Upper lobe of right lung (tissue), 1 donor: ENCODE data around the gene MEIOC. TPM values are rescaled to one million over a fixed set of nuclear protein-coding genes. Genes with fewer than 3 reads are reported as not detected.
"Not testable (repeated sequence)": the region's sequence is repeated elsewhere in the genome, so short reads cannot be mapped to it uniquely, and the experiment has no call there.

ENCODE experiments used
- ATAC-seq: fragments of 200-7000 bp; cut with Tn5 transposase; one replicate; pipeline ENCODE4 v1.9.1; 2020; ENCODE audit warnings: mild to moderate bottlenecking, moderate library complexity
- DNase-seq: peaks from one replicate; pipeline ENCODE4 v3.0.0-alpha.2; 2020
- H3K27ac ChIP-seq: fragments of 200-600 bp; one replicate; pipeline ENCODE4 v1.8.0; 2022
- H3K27me3 ChIP-seq: fragments of 200-600 bp; one replicate; pipeline ENCODE4 v1.8.0; 2022; ENCODE audit warnings: mild to moderate bottlenecking
- H3K36me3 ChIP-seq: fragments of 200-600 bp; one replicate; pipeline ENCODE4 v1.8.0; 2022
- H3K4me1 ChIP-seq: fragments of 200-600 bp; one replicate; pipeline ENCODE4 v1.8.0; 2022
- H3K4me3 ChIP-seq: fragments of 200-600 bp; one replicate; pipeline ENCODE4 v1.8.0; 2022; ENCODE audit warnings: mild to moderate bottlenecking
- H3K9me3 ChIP-seq: fragments of 200-600 bp; one replicate; pipeline ENCODE4 v1.8.0; 2022
- intact Hi-C: fragments of 100-400 bp; cut with DNase I; formaldehyde crosslinking; loops from one replicate; pipeline ENCODE4 v1.11.0; 2022
- total RNA-seq: library from RNA; stranded (reverse); fragmentation: NEBNext Ultra II Directional; extraction: Animal tissue kit (Norgen Biotek cat#: 25700); gene quantifications from one replicate; pipeline ENCODE4 v1.2.1, GENCODE V29; 2021
- TF ChIP-seq, protein P1 (sequence below): fragments of 200-600 bp; IDR thresholded peaks from one replicate; pipeline ENCODE4 v1.8.0; 2022; ENCODE audit warnings: antibody characterized with exemption
- donor health status: DM: no; HTN: yes; CAD: no; lungs with severe emphysema.

MEIOC gene
- total RNA-seq, 1 donor from 2014 or later: not detected

DNA sequence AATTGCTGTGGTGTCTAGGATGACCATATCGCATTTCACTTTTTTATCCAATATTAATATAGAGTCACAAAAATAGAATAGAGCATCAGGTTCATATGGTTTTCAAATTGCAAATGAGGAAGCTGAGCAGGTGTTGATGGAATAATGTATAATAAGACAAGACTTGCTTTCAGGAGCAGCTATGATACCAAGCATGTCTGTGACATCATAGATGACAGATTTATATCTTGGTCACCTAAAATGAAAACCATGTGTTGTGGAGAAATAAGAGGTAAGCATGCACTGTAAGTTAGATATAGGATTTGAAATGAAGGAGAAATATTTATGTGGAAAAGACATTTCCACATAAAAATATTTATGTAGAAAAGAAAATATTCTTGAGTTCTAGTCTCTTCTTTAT lies 8.6 kb downstream of the MEIOC start:
- no peak overlapping the region for H3K27ac ChIP-seq
- DNase-seq: no peak

DNA sequence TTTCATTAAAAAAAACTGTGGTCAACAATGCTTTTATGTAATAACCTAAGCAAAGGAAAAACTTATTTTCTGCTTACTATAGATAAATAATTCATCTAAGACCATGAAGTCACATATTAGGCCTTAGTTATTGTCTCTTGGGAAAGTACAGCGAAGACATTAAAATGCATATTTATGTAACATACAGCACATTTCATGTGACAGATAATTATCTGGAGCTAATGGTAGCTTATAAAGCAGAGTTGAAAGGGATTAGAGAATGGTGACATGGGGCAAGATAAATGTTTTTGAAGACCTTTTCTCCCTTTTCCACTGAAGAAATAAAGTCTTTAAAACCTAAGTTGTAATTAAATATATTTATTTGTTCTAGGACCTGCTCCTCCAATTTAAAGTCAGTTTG lies 9.7 kb downstream of the MEIOC start:
- no peak for DNase-seq
- no peak for ATAC-seq
- no peak overlapping the region for H3K27ac ChIP-seq
- peaks cover 6% of the 10 kb centered on the region for H3K27me3 ChIP-seq
- H3K9me3 ChIP-seq: no peaks in the 10 kb centered on the region
- H3K36me3 ChIP-seq: no peaks in the 10 kb centered on the region
- H3K4me1 ChIP-seq: no peaks in the 10 kb centered on the region
- intact Hi-C loops: no loop called here
- TF ChIP-seq, protein P1, sequence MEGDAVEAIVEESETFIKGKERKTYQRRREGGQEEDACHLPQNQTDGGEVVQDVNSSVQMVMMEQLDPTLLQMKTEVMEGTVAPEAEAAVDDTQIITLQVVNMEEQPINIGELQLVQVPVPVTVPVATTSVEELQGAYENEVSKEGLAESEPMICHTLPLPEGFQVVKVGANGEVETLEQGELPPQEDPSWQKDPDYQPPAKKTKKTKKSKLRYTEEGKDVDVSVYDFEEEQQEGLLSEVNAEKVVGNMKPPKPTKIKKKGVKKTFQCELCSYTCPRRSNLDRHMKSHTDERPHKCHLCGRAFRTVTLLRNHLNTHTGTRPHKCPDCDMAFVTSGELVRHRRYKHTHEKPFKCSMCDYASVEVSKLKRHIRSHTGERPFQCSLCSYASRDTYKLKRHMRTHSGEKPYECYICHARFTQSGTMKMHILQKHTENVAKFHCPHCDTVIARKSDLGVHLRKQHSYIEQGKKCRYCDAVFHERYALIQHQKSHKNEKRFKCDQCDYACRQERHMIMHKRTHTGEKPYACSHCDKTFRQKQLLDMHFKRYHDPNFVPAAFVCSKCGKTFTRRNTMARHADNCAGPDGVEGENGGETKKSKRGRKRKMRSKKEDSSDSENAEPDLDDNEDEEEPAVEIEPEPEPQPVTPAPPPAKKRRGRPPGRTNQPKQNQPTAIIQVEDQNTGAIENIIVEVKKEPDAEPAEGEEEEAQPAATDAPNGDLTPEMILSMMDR: no peak
- no peak overlapping the region for H3K4me3 ChIP-seq

More for the DNA sequence above, 8.6 kb downstream of the MEIOC start:
- ATAC-seq: no peak
- TF ChIP-seq, protein P1: no peak
- intact Hi-C loops: no loop called here
- H3K9me3 ChIP-seq: no peaks in the 10 kb centered on the region
- no peaks in the 10 kb centered on the region for H3K4me1 ChIP-seq
- no peak overlapping the region for H3K4me3 ChIP-seq
- peaks cover 6% of the 10 kb centered on the region for H3K27me3 ChIP-seq
- no peaks in the 10 kb centered on the region for H3K36me3 ChIP-seq

DNA sequence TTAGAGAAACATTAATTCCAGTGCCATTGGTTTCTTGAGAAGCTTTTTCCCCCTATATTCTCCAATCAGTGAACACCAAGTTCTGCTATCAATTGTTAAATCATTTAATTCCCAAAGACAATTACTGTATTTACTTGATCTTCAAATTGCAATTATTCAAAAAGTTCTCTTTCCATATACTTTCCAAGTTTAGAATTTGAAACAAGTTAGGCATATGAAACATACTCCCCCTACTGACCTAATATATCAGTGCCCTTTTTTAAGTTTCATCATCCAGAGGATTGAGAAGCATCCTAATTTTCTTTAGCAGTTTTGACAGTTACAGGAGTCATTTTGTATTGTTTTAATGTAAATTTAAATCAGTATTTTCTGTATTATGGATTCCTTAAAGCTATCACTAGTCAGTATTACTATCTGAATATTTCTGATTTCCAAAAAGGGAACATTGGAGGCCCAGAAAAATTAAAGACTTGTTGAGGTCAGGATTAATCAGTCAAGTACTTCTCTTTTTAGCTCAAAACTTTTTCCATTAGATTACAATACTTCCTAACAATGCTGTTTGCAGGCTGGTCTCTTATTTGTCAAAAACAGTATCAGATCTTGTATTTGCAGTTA lies 16.3 kb downstream of the MEIOC start:
- intact Hi-C loops: no loop called here
- Histone ChIP-seq H3K9me3 (no peaks in the 10 kb centered on the region), H3K36me3 (peaks cover under 1% of the 10 kb centered on the region), H3K4me1 (no peaks in the 10 kb centered on the region), H3K27me3 (no peaks in the 10 kb centered on the region), H3K27ac (no peak overlapping the region), H3K4me3 (no peak overlapping the region)
- DNase-seq (no peak), ATAC-seq (no peak)
- TF ChIP-seq, protein P1: peak; percentile 57

DNA sequence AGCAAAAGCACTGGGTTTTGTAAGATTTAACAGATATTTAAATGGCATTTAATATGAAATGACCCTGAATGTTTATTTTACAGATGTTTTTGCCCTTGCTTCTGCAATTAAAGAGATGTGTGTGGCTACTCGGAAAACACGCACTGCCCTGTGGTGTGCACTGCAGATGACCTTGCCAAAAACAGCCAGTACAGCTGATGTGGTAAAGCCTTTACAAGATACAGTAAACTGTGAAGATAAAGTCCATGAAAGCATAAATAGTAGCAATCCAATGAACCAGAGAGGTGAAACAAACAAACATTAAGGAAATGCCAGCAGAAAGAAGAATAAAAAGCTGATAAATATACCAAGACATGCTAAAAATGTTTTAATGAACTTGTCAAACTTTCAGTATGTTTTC lies 17.6 kb downstream of the MEIOC start:
- Histone ChIP-seq H3K27me3 (no peaks in the 10 kb centered on the region), H3K4me3 (no peak overlapping the region), H3K27ac (no peak overlapping the region), H3K4me1 (no peaks in the 10 kb centered on the region), H3K36me3 (peaks cover 13% of the 10 kb centered on the region), H3K9me3 (no peaks in the 10 kb centered on the region)
- intact Hi-C loops: no loop called here
- ATAC-seq (no peak), DNase-seq (no peak)
- TF ChIP-seq, protein P1: no peak

DNA sequence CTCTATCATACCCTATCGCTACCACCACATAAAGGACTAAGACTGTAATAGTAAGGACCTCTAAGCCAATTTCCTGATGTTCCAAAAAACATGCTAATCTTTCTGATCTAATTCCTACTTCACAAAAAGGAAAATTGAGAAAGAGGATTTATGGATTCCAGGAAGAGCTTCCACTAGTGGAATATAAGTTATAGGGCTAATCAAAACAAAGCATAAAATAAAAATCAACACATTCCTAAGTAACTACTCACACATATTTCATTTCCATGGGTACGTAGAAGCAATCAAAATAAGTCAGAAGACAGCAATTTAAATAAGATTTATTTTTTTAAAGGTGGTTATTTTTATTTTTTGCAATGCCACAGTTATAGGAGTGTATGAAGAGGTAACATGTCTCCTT lies 20.9 kb downstream of the MEIOC start:
- H3K27me3 ChIP-seq: no peaks in the 10 kb centered on the region
- ATAC-seq: no peak
- H3K4me3 ChIP-seq: no peak overlapping the region
- peaks cover 44% of the 10 kb centered on the region for H3K36me3 ChIP-seq
- TF ChIP-seq, protein P1: no peak
- no peak overlapping the region for H3K27ac ChIP-seq
- H3K9me3 ChIP-seq: no peaks in the 10 kb centered on the region
- no peak for DNase-seq
- intact Hi-C loops: no loop called here
- no peaks in the 10 kb centered on the region for H3K4me1 ChIP-seq

DNA sequence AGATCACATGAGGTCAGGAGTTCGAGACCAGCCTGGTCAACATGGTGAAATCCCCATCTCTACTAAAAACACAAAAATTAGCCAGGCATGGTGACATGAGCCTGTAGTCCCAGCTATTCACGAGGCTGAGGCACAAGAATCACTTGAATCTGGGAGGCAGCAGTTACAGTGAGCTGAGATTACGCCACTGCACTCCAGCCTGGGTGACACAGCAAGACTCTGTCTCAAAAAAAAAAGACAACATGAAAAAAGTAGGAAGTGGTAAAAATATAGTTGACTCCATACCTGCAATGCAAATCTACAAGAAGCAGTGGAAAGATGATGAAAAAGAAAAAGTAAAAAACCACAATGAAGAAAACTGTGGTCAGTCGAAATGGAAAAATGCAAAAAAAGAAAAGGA lies 27.0 kb downstream of the MEIOC start:
- H3K27ac ChIP-seq, ATAC-seq, H3K9me3 ChIP-seq, H3K27me3 ChIP-seq, DNase-seq, H3K4me3 ChIP-seq, H3K4me1 ChIP-seq, intact Hi-C loops: not testable (repeated sequence)
- H3K36me3 ChIP-seq: peaks cover 68% of the 10 kb centered on the region
